CD14-positive monocyte (primary cell): ENCODE measurements around the gene PAQR5. TPM values are rescaled to one million over a fixed set of nuclear protein-coding genes. Genes with fewer than 3 reads are reported as not detected.

Source experiments
- DNase-seq, 3 donors: peaks; one replicate each; pipeline ENCODE4 v3.0.0-alpha.2; 2011 to 2022
- H2AFZ ChIP-seq: 2 replicates; pipeline ENCODE4 v1.6.0; 2012; ENCODE audit warnings: mild to moderate bottlenecking, low read depth, low read length, inconsistent platforms; ENCODE audit not compliant: insufficient read depth, poor library complexity, severe bottlenecking
- H3K27ac ChIP-seq, 2 donors: 1 replicate in 1 of 2; 2 replicates in 1 of 2; pipeline ENCODE4 v1.5.1; 2012 to 2013; ENCODE audit warnings: low read length in 2 of 2, control low read depth in 1 of 2, inconsistent platforms in 1 of 2, low read depth in 1 of 2, mild to moderate bottlenecking in 1 of 2
- H3K27me3 ChIP-seq, 2 donors: one replicate each; pipeline versions ENCODE4 v1.6.0 to v1.6.1; 2011 to 2013; ENCODE audit warnings: low read length in 2 of 2; ENCODE audit not compliant: control insufficient read depth in 2 of 2, insufficient read depth in 2 of 2
- H3K36me3 ChIP-seq, 2 donors: replicated peaks in 1 of 2; 1 replicate in 1 of 2; 2 replicates in 1 of 2; pipeline versions ENCODE4 v1.5.1 to v1.6.1; 2012 to 2013; ENCODE audit warnings: low read length in 2 of 2, control low read depth in 1 of 2, inconsistent platforms in 1 of 2, mild to moderate bottlenecking in 1 of 2; ENCODE audit not compliant: insufficient read depth in 2 of 2, control insufficient read depth in 1 of 2
- H3K4me1 ChIP-seq, 2 donors: 1 replicate in 1 of 2; 2 replicates in 1 of 2; pipeline versions ENCODE4 v1.5.1 to v1.6.1; 2012 to 2013; ENCODE audit warnings: low read length in 2 of 2, control low read depth in 1 of 2, inconsistent platforms in 1 of 2, mild to moderate bottlenecking in 1 of 2, moderate library complexity in 1 of 2; ENCODE audit not compliant: insufficient read depth in 2 of 2, control insufficient read depth in 1 of 2
- H3K4me2 ChIP-seq: replicated peaks from 2 replicates; pipeline ENCODE3; 2012; ENCODE audit warnings: low read length, moderate library complexity, mild to moderate bottlenecking; ENCODE audit not compliant: poor library complexity, severe bottlenecking; ENCODE audit errors: extremely low read depth
- H3K4me3 ChIP-seq, 3 experiments: fragments of 200-600 bp in 1 of 3; sonication (generic) in 1 of 3; replicated peaks in 1 of 3; 1 replicate in 2 of 3; 2 replicates in 1 of 3; pipeline ENCODE4 v1.5.1; 2011 to 2013; ENCODE audit warnings: low read length in 3 of 3, mild to moderate bottlenecking in 3 of 3, control low read depth in 2 of 3, low read depth in 2 of 3, inconsistent platforms in 1 of 3, moderate library complexity in 1 of 3
- H3K79me2 ChIP-seq: 2 replicates; pipeline ENCODE4 v1.6.0; 2012; ENCODE audit warnings: mild to moderate bottlenecking, control low read depth, inconsistent platforms, low read length, moderate library complexity; ENCODE audit not compliant: insufficient read depth
- H3K9ac ChIP-seq: 2 replicates; pipeline ENCODE4 v1.6.0; 2017; ENCODE audit warnings: low read length, mild to moderate bottlenecking; ENCODE audit not compliant: insufficient read depth, poor library complexity, severe bottlenecking
- H3K9me3 ChIP-seq, 2 donors: replicated peaks in 1 of 2; 1 replicate in 1 of 2; 2 replicates in 1 of 2; pipeline versions ENCODE4 v1.5.1 to v1.6.1; 2012 to 2013; ENCODE audit warnings: low read length in 2 of 2, control low read depth in 1 of 2; ENCODE audit not compliant: control insufficient read depth in 1 of 2, insufficient read depth in 1 of 2
- H4K20me1 ChIP-seq: 2 replicates; pipeline ENCODE4 v1.6.0; 2012; ENCODE audit warnings: mild to moderate bottlenecking, low read length, control low read depth, moderate library complexity; ENCODE audit not compliant: insufficient read depth
- H3K27ac Mint-ChIP-seq, 7 donors: one replicate each; pipeline ENCODE4 v1.8.0; 2020; ENCODE audit warnings: mild to moderate bottlenecking in 7 of 7, mixed read lengths in 7 of 7, moderate library complexity in 6 of 7, inconsistent platforms in 2 of 7
- H3K27me3 Mint-ChIP-seq, 3 donors: one replicate each; pipeline ENCODE4 v1.8.0; 2021 to 2022; ENCODE audit warnings: low read depth in 3 of 3, mild to moderate bottlenecking in 3 of 3, mixed read lengths in 3 of 3, moderate library complexity in 3 of 3, inconsistent platforms in 1 of 3
- H3K36me3 Mint-ChIP-seq, 2 donors: one replicate each; pipeline ENCODE4 v1.8.0; 2020; ENCODE audit warnings: mixed read lengths in 2 of 2, inconsistent platforms in 1 of 2, mild to moderate bottlenecking in 1 of 2
- H3K4me1 Mint-ChIP-seq: one replicate; pipeline ENCODE4 v1.8.0; 2020; ENCODE audit warnings: mild to moderate bottlenecking, mixed read lengths
- H3K4me3 Mint-ChIP-seq, 2 donors: one replicate each; pipeline ENCODE4 v1.8.0; 2020; ENCODE audit warnings: mild to moderate bottlenecking in 2 of 2, mixed read lengths in 2 of 2, moderate library complexity in 1 of 2
- H3K9me3 Mint-ChIP-seq, 7 donors: one replicate each; pipeline ENCODE4 v1.8.0; 2020 to 2022; ENCODE audit warnings: mixed read lengths in 7 of 7, mild to moderate bottlenecking in 6 of 7, moderate library complexity in 6 of 7, inconsistent platforms in 2 of 7
- CTCF ChIP-seq: fragments of 200-600 bp; IDR thresholded peaks from one replicate; pipeline ENCODE4 v1.8.0; 2022; ENCODE audit warnings: antibody characterized with exemption, mild to moderate bottlenecking
- WGBS: methylation state at CpG from one replicate; pipeline ENCODE4 v1.1.5; 2013; ENCODE audit warnings: missing lambda C conversion rate; ENCODE audit not compliant: insufficient coverage; 5-methylcytosine and 5-hydroxymethylcytosine counted together
- intact Hi-C, 2 donors: fragments of 100-400 bp; cut with micrococcal nuclease; formaldehyde crosslinking; loops; one replicate each; pipeline versions ENCODE4 v1.15.0 to v1.15.1; 2023
- polyA plus RNA-seq, 3 donors: library from polyadenylated mRNA; depleted of rRNA in 1 of 3; unstranded in 2 of 3; stranded (reverse) in 1 of 3; fragments of 300-500 nt in 2 of 3; fragments of >200 nt in 1 of 3; fragmentation: Illumina TruSeq in 2 of 3; gene quantifications; 1 replicate in 2 of 3; 2 replicates in 1 of 3; pipeline ENCODE4 v1.2.3, GENCODE V29; 2012 to 2021

Gene PAQR5
- polyA plus RNA-seq, 3 donors = not detected

GRCh38 chr15:69272139-69272538, 26.6 kb upstream of the PAQR5 start:
- H3K4me1 Mint-ChIP-seq = no peaks in the 10 kb centered on the region
- DNase-seq = no peak
- Histone ChIP-seq H3K4me2 (no peak overlapping the region), H3K9me3 (no peaks in the 10 kb centered on the region), H3K4me3 (no peak overlapping the region), H3K36me3 (peaks cover 2 to 14% of the 10 kb centered on the region in 2 donors), H4K20me1 (no peaks in the 10 kb centered on the region), H3K79me2 (no peaks in the 10 kb centered on the region), H3K9ac (no peak overlapping the region), H3K27me3 (no peaks in the 10 kb centered on the region), H2AFZ (no peak overlapping the region), H3K4me1 (no peaks in the 10 kb centered on the region), H3K27ac (no peak overlapping the region)
- H3K27me3 Mint-ChIP-seq = peaks cover 0 to 3% (median 1%) of the 10 kb centered on the region in 3 donors
- no peak overlapping the region for H3K27ac Mint-ChIP-seq
- H3K9me3 Mint-ChIP-seq = no peaks in the 10 kb centered on the region
- no peak for TF ChIP-seq CTCF
- H3K4me3 Mint-ChIP-seq = no peak overlapping the region
- H3K36me3 Mint-ChIP-seq = peaks cover 20 to 26% of the 10 kb centered on the region in 2 donors
- intact Hi-C loops = no loop called here
- WGBS = 56% methylated on average over 2 of the region's 3 CpGs

- no peaks in the 10 kb centered on the region for H3K4me1 Mint-ChIP-seq
- Histone ChIP-seq H3K4me3 (no peak overlapping the region), H2AFZ (no peak overlapping the region), H3K4me2 (no peak overlapping the region), H3K36me3 (peaks cover 2 to 14% of the 10 kb centered on the region in 2 donors), H3K9me3 (no peaks in the 10 kb centered on the region), H3K4me1 (no peaks in the 10 kb centered on the region), H3K27me3 (no peaks in the 10 kb centered on the region), H3K9ac (no peak overlapping the region), H4K20me1 (no peaks in the 10 kb centered on the region), H3K27ac (no peak overlapping the region), H3K79me2 (no peaks in the 10 kb centered on the region)
- no peak for TF ChIP-seq CTCF
- no peak for DNase-seq
- H3K27me3 Mint-ChIP-seq = peaks cover 0 to 3% (median 1%) of the 10 kb centered on the region in 3 donors
- H3K4me3 Mint-ChIP-seq = no peak overlapping the region
- no peak overlapping the region for H3K27ac Mint-ChIP-seq
- peaks cover 18 to 24% of the 10 kb centered on the region in 2 donors for H3K36me3 Mint-ChIP-seq
- intact Hi-C loops = no loop called here
- 100% methylated on average over 3 of the region's 6 CpGs for WGBS
- no peaks in the 10 kb centered on the region for H3K9me3 Mint-ChIP-seq
Measured at GRCh38 chr15:69272891-69273290, 25.8 kb upstream of the PAQR5 start.
